ENCODE results near the gene USP24. TPM values are rescaled to one million over a fixed set of nuclear protein-coding genes. Genes with fewer than 3 reads are reported as not detected.

The USP24 gene
- total and polyA plus RNA-seq, 2 donors (not counting 1 experiment from before 2014, with no cell fraction given) = 18.9 to 152 TPM

DNA sequence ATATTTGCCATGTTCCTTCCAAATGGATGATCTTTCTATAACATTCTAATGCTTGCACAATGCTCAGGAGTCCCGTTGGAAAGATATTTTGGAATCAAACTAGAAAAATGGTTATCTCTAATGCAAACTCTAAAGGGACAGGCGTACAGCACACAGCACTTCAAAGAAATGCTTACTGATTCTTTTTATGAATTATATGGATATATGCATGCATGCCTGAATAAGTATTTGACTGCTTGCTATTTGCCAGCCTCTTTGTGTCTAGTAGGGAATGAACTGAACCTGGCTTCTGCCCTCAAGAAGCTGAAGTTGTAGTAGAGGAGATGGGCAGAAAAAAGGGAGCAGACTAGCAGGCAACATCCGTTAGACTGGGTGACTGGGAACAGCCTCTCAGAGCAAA, 127.7 kb downstream of the USP24 start:
- ATAC-seq (ENCODE audit: low read depth) (no peak), DNase-seq (no peak)
- no peaks in the 10 kb centered on the region for H3K27me3 Mint-ChIP-seq
- H4K20me1 ChIP-seq (ENCODE audit: control insufficient read depth, insufficient read depth, low read length, poor library complexity, severe bottlenecking) = no peaks in the 10 kb centered on the region
- H3K9ac ChIP-seq (ENCODE audit: low read length) = no peak overlapping the region
- no peak overlapping the region for H3K27ac ChIP-seq (ENCODE audit: low read length in 2 of 2)
- peaks cover 0 to 4% of the 10 kb centered on the region in 2 donors for H3K4me1 ChIP-seq (ENCODE audit: control insufficient read depth in 2 of 2, insufficient read depth in 2 of 2, low read length in 2 of 2)
- H3K4me1 Mint-ChIP-seq = peaks cover 5% of the 10 kb centered on the region
- H3K36me3 ChIP-seq (replicated peaks in 1 of 2; ENCODE audit: control extremely low read depth in 1 of 2, control insufficient read depth in 1 of 2, extremely low read depth in 1 of 2, insufficient read depth in 2 of 2, low read length in 1 of 2) = peaks cover 10 to 98% of the 10 kb centered on the region in 2 experiments
- H2AFZ ChIP-seq (ENCODE audit: insufficient read depth, low read depth, low read length, poor library complexity, severe bottlenecking) = no peak overlapping the region
- H3K27ac Mint-ChIP-seq = no peak overlapping the region
- H3K9me3 Mint-ChIP-seq (ENCODE audit: insufficient read depth) = no peaks in the 10 kb centered on the region
- H3K4me3 ChIP-seq (ENCODE audit: control extremely low read depth in 1 of 5, extremely low read depth in 1 of 5, insufficient read depth in 1 of 5, low read depth in 2 of 5, low read length in 4 of 5) = no peak overlapping the region
- no peaks in the 10 kb centered on the region for H3K79me2 ChIP-seq (ENCODE audit: control insufficient read depth, insufficient read depth, low read length)
- intact Hi-C loops (cut with micrococcal nuclease) = no loop called here
- H3K27me3 ChIP-seq (replicated peaks in 1 of 4; ENCODE audit: control extremely low read depth in 1 of 4, control insufficient read depth in 3 of 4, insufficient read depth in 4 of 4, low read length in 3 of 4) = no peaks in the 10 kb centered on the region
- CTCF ChIA-PET = no interaction called here
- H3K9me3 ChIP-seq (ENCODE audit: control extremely low read depth in 1 of 3, control insufficient read depth in 2 of 3, insufficient read depth in 1 of 3, low read length in 2 of 3) = no peaks in the 10 kb centered on the region
- 100% methylated on average over 1 of the region's 3 CpGs for WGBS (ENCODE audit: insufficient coverage)
- no peak overlapping the region for H3K4me3 Mint-ChIP-seq
- TF ChIP-seq, protein P1, sequence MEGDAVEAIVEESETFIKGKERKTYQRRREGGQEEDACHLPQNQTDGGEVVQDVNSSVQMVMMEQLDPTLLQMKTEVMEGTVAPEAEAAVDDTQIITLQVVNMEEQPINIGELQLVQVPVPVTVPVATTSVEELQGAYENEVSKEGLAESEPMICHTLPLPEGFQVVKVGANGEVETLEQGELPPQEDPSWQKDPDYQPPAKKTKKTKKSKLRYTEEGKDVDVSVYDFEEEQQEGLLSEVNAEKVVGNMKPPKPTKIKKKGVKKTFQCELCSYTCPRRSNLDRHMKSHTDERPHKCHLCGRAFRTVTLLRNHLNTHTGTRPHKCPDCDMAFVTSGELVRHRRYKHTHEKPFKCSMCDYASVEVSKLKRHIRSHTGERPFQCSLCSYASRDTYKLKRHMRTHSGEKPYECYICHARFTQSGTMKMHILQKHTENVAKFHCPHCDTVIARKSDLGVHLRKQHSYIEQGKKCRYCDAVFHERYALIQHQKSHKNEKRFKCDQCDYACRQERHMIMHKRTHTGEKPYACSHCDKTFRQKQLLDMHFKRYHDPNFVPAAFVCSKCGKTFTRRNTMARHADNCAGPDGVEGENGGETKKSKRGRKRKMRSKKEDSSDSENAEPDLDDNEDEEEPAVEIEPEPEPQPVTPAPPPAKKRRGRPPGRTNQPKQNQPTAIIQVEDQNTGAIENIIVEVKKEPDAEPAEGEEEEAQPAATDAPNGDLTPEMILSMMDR (IDR thresholded peaks at IDR 0.05) = no peak
- TF ChIP-seq EZH2 (IDR thresholded peaks at IDR 0.05; ENCODE audit: borderline replicate concordance, insufficient read depth, low read depth, low read length, poor library complexity, severe bottlenecking) = no peak
- POLR2A ChIA-PET = no interaction called here
- no peak overlapping the region for H3K4me2 ChIP-seq (replicated peaks; ENCODE audit: low read depth, low read length, poor library complexity, severe bottlenecking)

DNA sequence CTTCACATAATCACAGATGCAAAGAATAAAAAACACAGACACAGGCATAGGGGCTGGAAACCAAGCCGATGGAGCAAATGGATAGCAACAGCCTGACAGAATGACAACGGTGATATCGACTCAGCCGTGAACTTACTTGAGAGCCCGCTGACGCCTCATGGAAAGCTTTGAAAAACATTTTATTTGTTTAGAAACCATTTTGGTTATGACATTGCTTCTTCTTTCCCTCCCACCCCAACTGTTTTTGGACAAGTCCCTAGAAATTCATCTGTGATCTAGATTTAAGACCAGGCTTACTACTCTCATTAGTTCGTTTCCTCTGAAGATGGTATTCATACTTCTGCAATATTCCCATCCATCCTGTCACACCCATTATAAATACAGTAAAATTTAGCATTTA, 130.9 kb downstream of the USP24 start:
- Histone ChIP-seq H2AFZ (ENCODE audit: insufficient read depth, low read depth, low read length, poor library complexity, severe bottlenecking) (no peak overlapping the region), H3K27ac (ENCODE audit: low read length in 2 of 2) (no peak overlapping the region), H3K79me2 (ENCODE audit: control insufficient read depth, insufficient read depth, low read length) (no peaks in the 10 kb centered on the region), H3K4me1 (ENCODE audit: control insufficient read depth in 2 of 2, insufficient read depth in 2 of 2, low read length in 2 of 2) (peaks cover 0 to 4% of the 10 kb centered on the region in 2 donors), H3K9me3 (ENCODE audit: control extremely low read depth in 1 of 3, control insufficient read depth in 2 of 3, insufficient read depth in 1 of 3, low read length in 2 of 3) (no peaks in the 10 kb centered on the region), H3K27me3 (replicated peaks in 1 of 4; ENCODE audit: control extremely low read depth in 1 of 4, control insufficient read depth in 3 of 4, insufficient read depth in 4 of 4, low read length in 3 of 4) (no peaks in the 10 kb centered on the region), H4K20me1 (ENCODE audit: control insufficient read depth, insufficient read depth, low read length, poor library complexity, severe bottlenecking) (no peaks in the 10 kb centered on the region), H3K4me2 (replicated peaks; ENCODE audit: low read depth, low read length, poor library complexity, severe bottlenecking) (no peak overlapping the region), H3K36me3 (replicated peaks in 1 of 2; ENCODE audit: control extremely low read depth in 1 of 2, control insufficient read depth in 1 of 2, extremely low read depth in 1 of 2, insufficient read depth in 2 of 2, low read length in 1 of 2) (peaks cover 5 to 98% of the 10 kb centered on the region in 2 experiments), H3K9ac (ENCODE audit: low read length) (no peak overlapping the region), H3K4me3 (ENCODE audit: control extremely low read depth in 1 of 5, extremely low read depth in 1 of 5, insufficient read depth in 1 of 5, low read depth in 2 of 5, low read length in 4 of 5) (no peak overlapping the region)
- Mint-ChIP-seq H3K4me3 (no peak overlapping the region), H3K9me3 (ENCODE audit: insufficient read depth) (no peaks in the 10 kb centered on the region), H3K27ac (no peak overlapping the region), H3K4me1 (peaks cover 5% of the 10 kb centered on the region), H3K27me3 (no peaks in the 10 kb centered on the region)
- intact Hi-C loops (cut with micrococcal nuclease) = no loop called here
- WGBS (ENCODE audit: insufficient coverage) = 100% methylated on average over 4 of the region's 7 CpGs
- ChIA-PET POLR2A (no interaction called here), CTCF (interaction anchor here (1.3 to 1.6 kb wide), 2 partner anchors 13 to 56 kb away, joined by 3 to 5 read pairs; no protein-coding TSS in a partner anchor)
- no peak for ATAC-seq (ENCODE audit: low read depth)
- DNase-seq = no peak
- TF ChIP-seq, protein P1 (IDR thresholded peaks at IDR 0.05) = no peak
- no peak for TF ChIP-seq EZH2 (IDR thresholded peaks at IDR 0.05; ENCODE audit: borderline replicate concordance, insufficient read depth, low read depth, low read length, poor library complexity, severe bottlenecking)

Data from B cell (primary cell).